ENCODE results near the gene CCT8. TPM values are rescaled to one million over a fixed set of nuclear protein-coding genes. Genes with fewer than 3 reads are reported as not detected.
"Not testable (repeated sequence)": the region's sequence is repeated elsewhere in the genome, so short reads cannot be mapped to it uniquely, and the experiment has no call there.

CCT8 gene
- total RNA-seq, 1 experiment from 2014 or later: 259 TPM

- not testable (repeated sequence) for H3K4me3 ChIP-seq (ENCODE audit: insufficient read depth, low read depth, low read length); H3K36me3 ChIP-seq (replicated peaks; ENCODE audit: control insufficient read depth, insufficient read depth, low read length); DNase-seq; H3K27me3 ChIP-seq (ENCODE audit: control insufficient read depth, insufficient read depth, low read length)
Observed at GRCh38 chr21:29011236-29011635, 62.2 kb downstream of the CCT8 start.

DNA sequence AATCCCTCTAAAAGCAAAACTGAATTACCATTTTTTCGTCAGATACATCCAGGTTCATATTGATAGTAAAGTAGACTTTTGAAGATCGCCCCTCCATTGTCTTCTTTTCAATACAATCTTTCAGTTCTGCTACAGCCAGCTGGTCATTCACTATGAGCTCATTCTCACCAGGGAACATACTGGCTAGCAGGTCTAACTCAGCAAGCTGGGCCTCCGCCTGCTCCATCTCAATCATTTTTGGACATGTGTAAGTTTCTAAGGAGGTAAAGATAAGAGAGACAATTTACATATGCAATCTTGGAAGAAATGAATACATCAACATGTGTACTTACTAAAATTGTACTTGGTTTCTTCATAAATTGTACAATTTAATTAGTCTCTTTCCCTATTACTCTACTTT is 65.1 kb downstream of the CCT8 start:
- Histone ChIP-seq H3K36me3 (replicated peaks; ENCODE audit: control insufficient read depth, insufficient read depth, low read length) (no peaks in the 10 kb centered on the region), H3K27me3 (ENCODE audit: control insufficient read depth, insufficient read depth, low read length) (no peaks in the 10 kb centered on the region), H3K4me3 (ENCODE audit: insufficient read depth, low read depth, low read length) (no peak overlapping the region)
- DNase-seq: no peak

- no peak for DNase-seq
- Histone ChIP-seq H3K4me3 (ENCODE audit: insufficient read depth, low read depth, low read length) (no peak overlapping the region), H3K27me3 (ENCODE audit: control insufficient read depth, insufficient read depth, low read length) (no peaks in the 10 kb centered on the region), H3K36me3 (replicated peaks; ENCODE audit: control insufficient read depth, insufficient read depth, low read length) (no peaks in the 10 kb centered on the region)
Observed at GRCh38 chr21:29007810-29008209, 65.6 kb downstream of the CCT8 start.

DNA sequence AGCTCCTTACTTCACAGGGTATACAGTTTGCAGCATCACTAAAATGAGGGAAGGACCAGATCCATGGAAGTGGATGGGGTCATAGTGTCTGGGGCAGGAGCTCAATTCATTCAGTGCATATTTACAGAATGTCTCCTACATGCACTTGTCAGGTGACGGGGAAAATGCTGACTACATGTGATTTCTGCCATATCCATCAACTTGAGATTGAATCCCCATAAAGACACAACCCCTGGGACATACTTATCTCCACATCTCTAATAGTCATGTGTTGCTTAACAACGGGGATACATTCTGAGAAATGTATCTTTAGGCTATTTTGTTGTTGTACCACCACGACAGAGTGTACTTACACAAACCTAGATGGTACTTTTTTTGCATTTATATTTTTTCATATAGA is 66.3 kb downstream of the CCT8 start:
- Histone ChIP-seq H3K36me3 (replicated peaks; ENCODE audit: control insufficient read depth, insufficient read depth, low read length) (no peaks in the 10 kb centered on the region), H3K4me3 (ENCODE audit: insufficient read depth, low read depth, low read length) (no peak overlapping the region), H3K27me3 (ENCODE audit: control insufficient read depth, insufficient read depth, low read length) (no peaks in the 10 kb centered on the region)
- no peak for DNase-seq

Other genes starting within 250 kb of the CCT8 start
- gene LTN1, start 80.8 kb downstream of the CCT8 start, total RNA-seq (2014; rRNA removed; shearing (Covaris generic)): 22.0 and 26.5 TPM in 2 replicates
- gene RWDD2B, start 54.3 kb downstream of the CCT8 start, total RNA-seq (2014; rRNA removed; shearing (Covaris generic)): 5.1 and 8.2 TPM in 2 replicates
- 15.1 and 21.9 TPM in 2 replicates for gene USP16, start 49.0 kb downstream of the CCT8 start, total RNA-seq (2014; rRNA removed; shearing (Covaris generic))
- gene MAP3K7CL, start 57.0 kb upstream of the CCT8 start, total RNA-seq (2014; rRNA removed; shearing (Covaris generic)): not detected in 2 replicates
- gene BACH1, start 225.3 kb upstream of the CCT8 start, total RNA-seq (2014; rRNA removed; shearing (Covaris generic)): 26.4 and 32.7 TPM in 2 replicates